Adrenal gland (tissue), 5 donors: Measurements from ENCODE around the gene PANX3.

Experiments used
- POLR2A ChIP-seq, 2 donors: fragments of 450-650 bp; IDR thresholded peaks; one replicate each; pipeline ENCODE4 v1.6.1; 2017; ENCODE audit warnings: antibody characterized with exemption in 2 of 2, mild to moderate bottlenecking in 2 of 2, moderate library complexity in 1 of 2
- TF ChIP-seq, protein P1 (sequence below), 6 experiments: fragments of 450-650 bp in 4 of 6; fragments of 200-600 bp in 2 of 6; sonication (generic) in 1 of 6; IDR thresholded peaks; 1 replicate in 5 of 6; 2 replicates in 1 of 6; pipeline versions ENCODE4 v1.5.1 to v1.8.0; 2016 to 2021; ENCODE audit warnings: antibody characterized with exemption in 6 of 6, mild to moderate bottlenecking in 2 of 6, moderate library complexity in 1 of 6
- donor health status: DM: no; HTN: no; CAD: no.

- TF ChIP-seq, protein P1, sequence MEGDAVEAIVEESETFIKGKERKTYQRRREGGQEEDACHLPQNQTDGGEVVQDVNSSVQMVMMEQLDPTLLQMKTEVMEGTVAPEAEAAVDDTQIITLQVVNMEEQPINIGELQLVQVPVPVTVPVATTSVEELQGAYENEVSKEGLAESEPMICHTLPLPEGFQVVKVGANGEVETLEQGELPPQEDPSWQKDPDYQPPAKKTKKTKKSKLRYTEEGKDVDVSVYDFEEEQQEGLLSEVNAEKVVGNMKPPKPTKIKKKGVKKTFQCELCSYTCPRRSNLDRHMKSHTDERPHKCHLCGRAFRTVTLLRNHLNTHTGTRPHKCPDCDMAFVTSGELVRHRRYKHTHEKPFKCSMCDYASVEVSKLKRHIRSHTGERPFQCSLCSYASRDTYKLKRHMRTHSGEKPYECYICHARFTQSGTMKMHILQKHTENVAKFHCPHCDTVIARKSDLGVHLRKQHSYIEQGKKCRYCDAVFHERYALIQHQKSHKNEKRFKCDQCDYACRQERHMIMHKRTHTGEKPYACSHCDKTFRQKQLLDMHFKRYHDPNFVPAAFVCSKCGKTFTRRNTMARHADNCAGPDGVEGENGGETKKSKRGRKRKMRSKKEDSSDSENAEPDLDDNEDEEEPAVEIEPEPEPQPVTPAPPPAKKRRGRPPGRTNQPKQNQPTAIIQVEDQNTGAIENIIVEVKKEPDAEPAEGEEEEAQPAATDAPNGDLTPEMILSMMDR (IDR thresholded peaks at IDR 0.05): no peak
- no peak for TF ChIP-seq POLR2A (IDR thresholded peaks at IDR 0.05)
Measured at GRCh38 chr11:124595302-124595701, 15.9 kb upstream of the PANX3 start.
